ENCODE data around the gene UQCC2. TPM values are rescaled to one million over a fixed set of nuclear protein-coding genes. Genes with fewer than 3 reads are reported as not detected.

Gene UQCC2
- total RNA-seq, 3 donors from 2014 or later: 41.8 to 48.6 (median 45.7) TPM

DNA sequence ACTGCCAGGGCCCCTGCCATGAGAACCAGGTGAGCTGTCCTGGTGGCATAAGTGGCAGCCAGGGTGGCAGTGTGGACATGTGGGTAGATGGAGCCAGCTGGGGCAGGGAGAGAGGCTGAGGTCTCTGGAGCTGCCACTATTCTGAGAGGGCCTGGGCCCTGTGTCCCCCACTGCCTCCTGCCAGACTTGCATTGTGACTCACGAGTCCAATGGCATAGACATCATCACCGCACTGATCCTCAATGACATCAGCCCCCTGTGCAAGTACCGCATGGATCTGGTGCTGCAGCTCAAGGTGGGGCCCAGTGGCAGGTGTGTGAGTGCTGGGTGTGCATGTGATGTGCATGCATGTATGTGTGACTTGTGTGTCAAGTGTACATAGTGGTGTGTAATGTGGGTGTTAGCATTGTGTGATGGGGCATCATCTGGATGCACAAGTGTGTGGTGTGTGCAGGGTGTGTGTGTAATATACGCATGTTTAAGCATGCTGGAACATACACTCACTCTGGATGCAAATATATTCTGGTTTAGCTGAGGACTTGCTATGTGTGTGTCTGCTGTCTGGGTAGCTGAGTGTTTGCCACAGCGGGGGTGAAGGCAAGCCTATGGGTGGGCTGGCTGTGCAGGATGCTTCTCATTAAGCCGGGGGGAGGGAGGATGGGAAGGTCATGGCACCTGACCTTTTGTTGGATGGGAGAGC is 25.1 kb downstream of the UQCC2 start:
- no peak overlapping the region for H3K4me3 ChIP-seq
- no peak for ATAC-seq
- no peak for DNase-seq
- H3K9me3 ChIP-seq: no peaks in the 10 kb centered on the region
- no peaks in the 10 kb centered on the region for H3K4me1 ChIP-seq (ENCODE audit: low read depth)
- TF ChIP-seq, protein P1, sequence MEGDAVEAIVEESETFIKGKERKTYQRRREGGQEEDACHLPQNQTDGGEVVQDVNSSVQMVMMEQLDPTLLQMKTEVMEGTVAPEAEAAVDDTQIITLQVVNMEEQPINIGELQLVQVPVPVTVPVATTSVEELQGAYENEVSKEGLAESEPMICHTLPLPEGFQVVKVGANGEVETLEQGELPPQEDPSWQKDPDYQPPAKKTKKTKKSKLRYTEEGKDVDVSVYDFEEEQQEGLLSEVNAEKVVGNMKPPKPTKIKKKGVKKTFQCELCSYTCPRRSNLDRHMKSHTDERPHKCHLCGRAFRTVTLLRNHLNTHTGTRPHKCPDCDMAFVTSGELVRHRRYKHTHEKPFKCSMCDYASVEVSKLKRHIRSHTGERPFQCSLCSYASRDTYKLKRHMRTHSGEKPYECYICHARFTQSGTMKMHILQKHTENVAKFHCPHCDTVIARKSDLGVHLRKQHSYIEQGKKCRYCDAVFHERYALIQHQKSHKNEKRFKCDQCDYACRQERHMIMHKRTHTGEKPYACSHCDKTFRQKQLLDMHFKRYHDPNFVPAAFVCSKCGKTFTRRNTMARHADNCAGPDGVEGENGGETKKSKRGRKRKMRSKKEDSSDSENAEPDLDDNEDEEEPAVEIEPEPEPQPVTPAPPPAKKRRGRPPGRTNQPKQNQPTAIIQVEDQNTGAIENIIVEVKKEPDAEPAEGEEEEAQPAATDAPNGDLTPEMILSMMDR (IDR thresholded peaks at IDR 0.05): no peak
- H3K36me3 ChIP-seq (ENCODE audit: low read depth): peaks cover 7% of the 10 kb centered on the region
- intact Hi-C loops (cut with DNase I, micrococcal nuclease): no loop called here

DNA sequence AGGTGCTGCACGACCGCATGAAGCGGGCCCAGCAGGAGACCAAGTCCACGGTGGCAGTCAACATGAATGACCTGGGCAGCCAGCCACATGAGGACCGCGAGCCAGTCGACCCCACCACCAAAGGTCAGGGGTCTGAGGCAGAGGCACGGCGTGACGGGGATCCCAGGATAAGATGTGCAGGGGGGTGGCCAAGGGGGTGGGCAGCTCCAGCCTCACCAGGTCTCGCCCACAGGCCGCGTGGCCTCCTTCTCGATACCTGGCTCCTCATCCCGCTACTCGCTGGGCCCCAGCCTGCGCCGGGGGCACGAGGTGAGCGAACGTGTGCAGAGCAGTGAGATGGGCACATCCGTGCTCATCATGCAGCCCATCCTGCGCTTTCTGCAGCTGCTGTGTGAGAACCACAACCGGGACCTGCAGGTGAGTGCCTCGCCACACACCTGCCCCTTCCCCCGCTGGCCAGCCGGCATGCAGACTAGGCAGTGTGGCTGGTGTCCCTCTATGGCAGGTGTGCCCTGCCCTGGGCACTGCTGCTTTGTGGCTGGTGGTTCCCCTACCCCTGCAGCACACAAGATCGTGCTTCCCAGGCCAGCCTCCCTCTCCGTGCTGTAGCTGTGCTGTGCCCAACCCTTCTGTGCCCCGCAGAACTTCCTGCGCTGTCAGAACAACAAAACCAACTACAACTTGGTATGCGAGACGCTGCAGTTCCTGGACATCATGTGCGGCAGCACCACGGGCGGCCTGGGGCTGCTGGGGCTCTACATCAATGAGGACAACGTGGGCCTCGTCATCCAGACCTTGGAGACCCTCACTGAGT is 25.9 kb downstream of the UQCC2 start:
- no peak for DNase-seq
- no peaks in the 10 kb centered on the region for H3K9me3 ChIP-seq
- TF ChIP-seq, protein P1 (IDR thresholded peaks at IDR 0.05): no peak
- peaks cover 5% of the 10 kb centered on the region for H3K36me3 ChIP-seq (ENCODE audit: low read depth)
- no peaks in the 10 kb centered on the region for H3K4me1 ChIP-seq (ENCODE audit: low read depth)
- no peak overlapping the region for H3K4me3 ChIP-seq
- intact Hi-C loops (cut with DNase I, micrococcal nuclease): no loop called here
- ATAC-seq: no peak

DNA sequence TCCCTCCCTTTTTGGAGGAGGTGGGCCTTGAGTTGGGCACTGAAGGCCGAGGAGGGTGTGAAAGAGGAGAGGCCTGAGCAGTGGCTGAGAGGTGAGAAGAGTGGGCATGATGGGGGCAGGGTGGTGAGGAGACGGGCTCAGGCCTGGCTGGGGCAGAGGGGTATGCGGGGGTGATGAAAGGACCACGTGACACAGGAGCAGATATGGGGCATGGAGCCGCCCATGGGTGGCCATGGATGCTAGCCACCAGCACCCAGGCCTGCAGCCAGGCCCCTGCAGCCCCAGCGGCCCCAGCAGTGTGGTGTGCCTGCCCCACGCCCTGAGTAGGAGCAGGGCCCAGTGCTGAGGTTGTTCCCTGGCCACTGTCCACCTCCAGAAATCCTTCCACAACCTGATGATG is 26.5 kb downstream of the UQCC2 start:
- DNase-seq: peak in 1 of 3 donors; percentile 30
- Histone ChIP-seq H3K4me1 (ENCODE audit: low read depth) (no peaks in the 10 kb centered on the region), H3K36me3 (ENCODE audit: low read depth) (peaks cover 4% of the 10 kb centered on the region), H3K9me3 (no peaks in the 10 kb centered on the region), H3K4me3 (no peak overlapping the region)
- TF ChIP-seq, protein P1 (IDR thresholded peaks at IDR 0.05): no peak
- ATAC-seq: no peak
- intact Hi-C loops (cut with DNase I, micrococcal nuclease): no loop called here

DNA sequence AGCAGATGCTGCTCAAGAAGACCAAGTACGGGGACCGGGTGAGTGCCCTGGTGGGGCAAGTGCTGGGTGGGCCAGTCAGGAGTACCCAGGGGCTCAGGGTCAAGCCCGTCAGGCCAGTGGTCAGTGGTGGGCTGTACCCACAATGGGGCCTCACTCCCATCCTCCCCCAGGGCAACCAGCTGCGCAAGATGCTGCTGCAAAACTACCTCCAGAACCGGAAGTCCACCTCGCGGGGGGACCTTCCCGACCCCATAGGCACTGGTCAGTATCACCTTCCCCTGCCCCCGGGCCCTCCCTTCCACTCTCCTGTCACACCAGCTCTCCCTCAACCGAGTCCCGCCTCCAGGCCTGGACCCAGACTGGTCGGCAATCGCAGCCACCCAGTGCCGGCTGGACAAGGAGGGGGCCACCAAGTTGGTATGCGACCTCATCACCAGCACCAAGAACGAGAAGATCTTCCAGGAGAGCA is 27.0 kb downstream of the UQCC2 start:
- TF ChIP-seq, protein P1 (IDR thresholded peaks at IDR 0.05): no peak
- intact Hi-C loops (cut with DNase I, micrococcal nuclease): no loop called here
- ATAC-seq (no peak), DNase-seq (peak in 1 of 3 donors; percentile 50)
- Histone ChIP-seq H3K4me1 (ENCODE audit: low read depth) (no peaks in the 10 kb centered on the region), H3K4me3 (no peak overlapping the region), H3K9me3 (no peaks in the 10 kb centered on the region), H3K36me3 (ENCODE audit: low read depth) (peaks cover 4% of the 10 kb centered on the region)

DNA sequence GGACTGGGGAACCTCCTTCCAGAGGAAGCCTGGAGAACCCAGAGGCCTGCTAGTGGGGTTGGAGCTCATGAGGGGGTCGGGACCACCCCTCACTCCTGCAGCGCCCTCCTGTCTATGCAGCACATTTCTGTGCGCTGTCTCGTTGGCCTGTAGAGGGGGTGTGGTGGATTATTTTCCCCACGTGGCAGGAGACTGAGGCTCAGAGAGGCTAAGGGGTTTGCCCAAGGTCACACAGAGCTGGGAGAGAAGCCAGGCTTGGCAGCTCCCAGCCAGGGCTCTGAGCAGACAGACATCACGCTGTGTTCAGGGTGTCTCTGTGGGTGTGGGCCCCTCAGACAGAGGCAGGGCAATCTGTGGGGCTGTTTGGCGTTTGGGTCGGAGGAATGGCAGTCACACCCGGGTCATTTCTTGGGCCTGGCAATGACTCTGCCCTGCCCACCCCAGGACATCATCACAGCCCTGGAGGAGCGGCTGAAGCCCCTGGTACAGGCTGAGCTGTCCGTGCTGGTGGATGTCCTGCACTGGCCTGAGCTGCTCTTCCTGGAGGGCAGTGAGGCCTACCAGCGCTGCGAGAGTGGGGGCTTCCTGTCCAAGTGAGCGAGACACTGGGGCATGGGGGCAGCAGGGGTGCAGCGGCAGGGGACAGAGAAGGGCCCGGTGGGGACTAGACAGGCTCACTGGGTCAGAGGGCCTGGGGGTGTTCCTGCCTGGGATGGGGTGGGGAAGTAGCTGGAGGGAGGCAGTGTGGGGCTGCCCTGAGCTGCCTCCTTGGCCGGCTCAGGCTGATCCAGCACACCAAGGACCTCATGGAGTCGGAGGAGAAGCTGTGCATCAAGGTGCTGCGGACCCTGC is 27.7 kb downstream of the UQCC2 start:
- ATAC-seq (no peak), DNase-seq (peak in 1 of 3 donors; percentile 33)
- Histone ChIP-seq H3K36me3 (ENCODE audit: low read depth) (peaks cover 4% of the 10 kb centered on the region), H3K9me3 (no peaks in the 10 kb centered on the region), H3K4me3 (no peak overlapping the region), H3K4me1 (ENCODE audit: low read depth) (no peaks in the 10 kb centered on the region)
- intact Hi-C loops (cut with DNase I, micrococcal nuclease): no loop called here
- TF ChIP-seq, protein P1 (IDR thresholded peaks at IDR 0.05): no peak
